Mesodermal cell (in vitro differentiated cells): ENCODE data around the gene PLA2G5.

Source experiments
- H3K27ac ChIP-seq: 2 replicates; pipeline ENCODE4 v1.7.0; 2013; ENCODE audit warnings: mild to moderate bottlenecking, low read depth, low read length, moderate library complexity; ENCODE audit not compliant: severe bottlenecking
- H3K36me3 ChIP-seq: 2 replicates; pipeline ENCODE4 v1.7.1; 2013; ENCODE audit warnings: mild to moderate bottlenecking, low read length, moderate library complexity; ENCODE audit not compliant: control insufficient read depth, insufficient read depth
- H3K4me1 ChIP-seq: one replicate; pipeline ENCODE4 v1.7.1; 2013; ENCODE audit warnings: mild to moderate bottlenecking, low read length; ENCODE audit not compliant: insufficient read depth, control insufficient read depth, poor library complexity, severe bottlenecking
- H3K4me3 ChIP-seq: 2 replicates; pipeline ENCODE4 v1.7.0; 2013; ENCODE audit warnings: low read length, control low read depth, mild to moderate bottlenecking; ENCODE audit not compliant: insufficient read depth, poor library complexity, severe bottlenecking; ENCODE audit errors: extremely low read depth
- H3K9me3 ChIP-seq: 2 replicates; pipeline ENCODE4 v1.7.1; 2013; ENCODE audit warnings: mild to moderate bottlenecking, low read length, moderate library complexity; ENCODE audit not compliant: control insufficient read depth
- WGBS, 2 experiments: methylation state at CpG; one replicate each; pipeline ENCODE4 v1.1.5; 2013; ENCODE audit warnings: missing lambda C conversion rate in 2 of 2; ENCODE audit not compliant: insufficient coverage in 2 of 2; 5-methylcytosine and 5-hydroxymethylcytosine counted together

PLA2G5 gene

GRCh38 chr1:20090641-20091040, 20.6 kb downstream of the PLA2G5 start:
- WGBS, 2 experiments: 84 to 98% methylated on average over 5 to 6 of the region's 6 CpGs
- H3K27ac ChIP-seq: no peak overlapping the region
- H3K36me3 ChIP-seq: no peaks in the 10 kb centered on the region
- no peak overlapping the region for H3K4me3 ChIP-seq
- no peaks in the 10 kb centered on the region for H3K4me1 ChIP-seq
- H3K9me3 ChIP-seq: peaks cover 4% of the 10 kb centered on the region

- Histone ChIP-seq H3K4me3 (no peak overlapping the region), H3K27ac (no peak overlapping the region), H3K4me1 (no peaks in the 10 kb centered on the region), H3K9me3 (peaks cover 23% of the 10 kb centered on the region), H3K36me3 (no peaks in the 10 kb centered on the region)
- WGBS, 2 experiments: 74 to 90% methylated on average over 4 of the region's 5 CpGs
These were observed 23.3 kb downstream of the PLA2G5 start for GRCh38 chr1:20093303-20093702.

GRCh38 chr1:20093940-20094391, 24.0 kb downstream of the PLA2G5 start:
- Histone ChIP-seq H3K27ac (no peak overlapping the region), H3K36me3 (no peaks in the 10 kb centered on the region), H3K4me3 (no peak overlapping the region), H3K4me1 (no peaks in the 10 kb centered on the region), H3K9me3 (peaks cover 23% of the 10 kb centered on the region)
- 93 to 95% methylated on average over 4 to 5 of the region's 5 CpGs for WGBS, 2 experiments

GRCh38 chr1:20095564-20096434, 25.8 kb downstream of the PLA2G5 start:
- H3K9me3 ChIP-seq: peaks cover 23% of the 10 kb centered on the region
- no peak overlapping the region for H3K27ac ChIP-seq
- no peaks in the 10 kb centered on the region for H3K4me1 ChIP-seq
- WGBS, 2 experiments: 72 to 79% methylated on average over 3 of the region's 5 CpGs
- H3K4me3 ChIP-seq: no peak overlapping the region
- no peaks in the 10 kb centered on the region for H3K36me3 ChIP-seq

GRCh38 chr1:20096840-20097447, 26.9 kb downstream of the PLA2G5 start:
- H3K27ac ChIP-seq: no peak overlapping the region
- no peak overlapping the region for H3K4me3 ChIP-seq
- WGBS, 2 experiments: 78 to 94% methylated on average over 6 to 7 of the region's 7 CpGs
- H3K4me1 ChIP-seq: no peaks in the 10 kb centered on the region
- no peaks in the 10 kb centered on the region for H3K36me3 ChIP-seq
- peaks cover 23% of the 10 kb centered on the region for H3K9me3 ChIP-seq

GRCh38 chr1:20099533-20099932, 29.5 kb downstream of the PLA2G5 start:
- H3K36me3 ChIP-seq: no peaks in the 10 kb centered on the region
- no peak overlapping the region for H3K27ac ChIP-seq
- 83 to 92% methylated on average over 1 to 2 of the region's 3 CpGs for WGBS, 2 experiments
- H3K9me3 ChIP-seq: peaks cover 23% of the 10 kb centered on the region
- no peaks in the 10 kb centered on the region for H3K4me1 ChIP-seq
- no peak overlapping the region for H3K4me3 ChIP-seq

- Histone ChIP-seq H3K9me3 (peaks cover 18% of the 10 kb centered on the region), H3K4me3 (no peak overlapping the region), H3K36me3 (no peaks in the 10 kb centered on the region), H3K4me1 (no peaks in the 10 kb centered on the region), H3K27ac (no peak overlapping the region)
- WGBS, 2 experiments: 52 to 60% methylated on average over 10 to 13 of the region's 14 CpGs
These were observed 30.8 kb downstream of the PLA2G5 start for GRCh38 chr1:20100632-20101355.

- Histone ChIP-seq H3K27ac (no peak overlapping the region), H3K4me1 (peaks cover 7% of the 10 kb centered on the region), H3K36me3 (no peaks in the 10 kb centered on the region), H3K9me3 (peaks cover 4% of the 10 kb centered on the region), H3K4me3 (no peak overlapping the region)
- WGBS, 2 experiments: 83% methylated on average over 1 of the region's 1 CpG; no CpG with 5 or more reads in 1 of the 2 experiments
These were observed 32.9 kb downstream of the PLA2G5 start for GRCh38 chr1:20102875-20103274.

- 86 to 100% methylated on average over 1 of the region's 1 CpG for WGBS, 2 experiments
- H3K4me1 ChIP-seq: peaks cover 8% of the 10 kb centered on the region
- no peaks in the 10 kb centered on the region for H3K36me3 ChIP-seq
- peaks cover 4% of the 10 kb centered on the region for H3K9me3 ChIP-seq
- no peak overlapping the region for H3K27ac ChIP-seq
- no peak overlapping the region for H3K4me3 ChIP-seq
These were observed 35.9 kb downstream of the PLA2G5 start for GRCh38 chr1:20105856-20106255.

- Histone ChIP-seq H3K4me3 (no peak overlapping the region), H3K36me3 (no peaks in the 10 kb centered on the region), H3K4me1 (peaks cover 8% of the 10 kb centered on the region), H3K9me3 (peaks cover 4% of the 10 kb centered on the region), H3K27ac (peak overlapping the region; percentile 67)
- 80 to 100% methylated on average over 1 to 2 of the region's 4 CpGs for WGBS, 2 experiments
These were observed 37.4 kb downstream of the PLA2G5 start for GRCh38 chr1:20107351-20107750.
